Hepatocyte (in vitro differentiated cells): ENCODE data around the gene HAUS7.

Experiments
- CTCF ChIP-seq: fragments of 200-600 bp; sonication (generic); IDR thresholded peaks from 2 replicates; pipeline ENCODE4 v1.5.1; 2016; ENCODE audit warnings: antibody characterized with exemption, mild to moderate bottlenecking; ENCODE audit not compliant: poor library complexity
- EZH2phosphoT487 ChIP-seq: fragments of 200-600 bp; sonication (generic); IDR thresholded peaks from one replicate; pipeline ENCODE4 v1.6.1; 2018; ENCODE audit warnings: antibody characterized with exemption, mild to moderate bottlenecking, low read depth, moderate library complexity; ENCODE audit not compliant: unreplicated experiment, severe bottlenecking

GRCh38 chrX:153498453-153498852 is 28.1 kb upstream of the HAUS7 start:
- TF ChIP-seq CTCF: no peak
- TF ChIP-seq EZH2phosphoT487: no peak
